ENCODE measurements around the gene MAEA.

Gene MAEA

DNA sequence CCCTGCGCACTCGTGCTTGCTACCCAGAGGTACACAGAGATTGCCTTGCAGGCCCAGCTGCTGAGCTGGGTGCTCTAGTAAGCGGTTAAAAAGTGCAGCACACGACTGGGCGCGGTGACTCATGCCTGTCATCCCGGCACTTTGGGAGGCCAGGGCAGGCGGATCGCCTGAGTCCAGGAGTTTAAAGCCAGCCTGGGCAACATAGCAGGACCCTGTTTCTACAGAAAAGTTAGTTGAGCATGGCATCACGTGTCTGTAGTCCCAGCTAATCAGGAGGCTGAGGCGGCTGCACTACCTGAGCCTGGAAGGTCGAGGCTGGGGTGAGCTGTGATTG is 62.8 kb downstream of the MAEA start:
- DNase-seq (ENCODE audit: low read depth in 2 of 2) = no peak

GRCh38 chr4:1353186-1354055 is 63.7 kb downstream of the MAEA start:
- no peak for DNase-seq (ENCODE audit: low read depth in 2 of 2)

GRCh38 chr4:1354136-1354982 is 64.7 kb downstream of the MAEA start:
- DNase-seq (ENCODE audit: low read depth in 2 of 2) = no peak

DNA sequence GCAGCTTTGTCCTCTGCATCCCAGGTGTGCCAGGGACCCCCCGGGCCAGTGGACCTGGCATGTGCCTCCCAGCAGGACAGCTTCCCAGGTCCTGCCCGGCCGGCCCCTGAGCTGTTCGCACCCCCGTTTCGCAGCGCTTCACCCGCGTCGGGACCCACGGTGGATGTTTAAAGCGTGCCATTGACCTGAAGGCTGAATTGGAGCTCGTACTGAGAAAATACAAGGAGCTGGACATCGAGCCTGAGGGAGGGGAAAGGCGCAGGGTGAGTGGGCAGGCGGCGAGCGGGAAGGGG is 65.2 kb downstream of the MAEA start:
- no peak for DNase-seq (ENCODE audit: low read depth in 2 of 2)

- no peak for DNase-seq (ENCODE audit: low read depth in 2 of 2)
Measured at GRCh38 chr4:1355378-1355777, 65.7 kb downstream of the MAEA start.

GRCh38 chr4:1356181-1356998 is 66.7 kb downstream of the MAEA start:
- peak in 1 of 2 donors; percentile 36 for DNase-seq (ENCODE audit: low read depth in 2 of 2)

- no peak for DNase-seq (ENCODE audit: low read depth in 2 of 2)
Measured at GRCh38 chr4:1357356-1358248, 67.9 kb downstream of the MAEA start.

DNA sequence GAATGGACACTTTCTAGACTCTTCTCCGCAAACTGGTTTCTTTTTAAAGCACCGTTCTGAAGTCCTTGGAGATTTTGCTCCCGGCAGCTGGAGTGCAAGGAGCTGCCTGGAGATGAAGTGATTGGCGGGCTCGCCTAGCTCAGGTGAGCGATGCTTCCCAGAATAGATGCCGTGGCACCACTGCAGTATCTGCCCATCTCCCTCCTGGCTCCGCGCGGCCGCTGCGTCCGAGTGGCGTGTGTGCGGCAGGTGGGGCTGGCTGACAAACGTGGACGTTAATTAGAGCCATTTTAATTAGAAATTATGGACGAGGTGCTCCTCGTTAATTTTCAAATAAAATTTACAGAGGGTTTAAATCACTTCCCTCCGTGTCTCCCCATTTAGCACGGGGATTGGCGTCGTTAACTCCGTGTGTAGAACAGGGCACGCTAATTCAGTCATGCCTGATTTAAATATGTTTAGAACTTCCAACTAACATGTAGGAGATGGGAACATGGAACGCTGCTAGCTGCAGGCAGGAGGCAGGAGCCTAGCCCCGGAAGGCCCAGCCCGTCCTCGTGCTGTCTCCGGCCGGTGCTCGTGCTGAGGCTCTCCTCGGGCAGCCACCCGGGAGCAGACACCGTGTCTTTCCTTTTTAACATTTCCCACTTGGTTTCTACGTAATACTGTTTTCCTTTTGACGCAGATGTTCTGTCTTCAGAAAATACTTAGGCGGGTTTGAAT is 68.9 kb downstream of the MAEA start:
- DNase-seq (ENCODE audit: low read depth in 2 of 2) = no peak

DNA sequence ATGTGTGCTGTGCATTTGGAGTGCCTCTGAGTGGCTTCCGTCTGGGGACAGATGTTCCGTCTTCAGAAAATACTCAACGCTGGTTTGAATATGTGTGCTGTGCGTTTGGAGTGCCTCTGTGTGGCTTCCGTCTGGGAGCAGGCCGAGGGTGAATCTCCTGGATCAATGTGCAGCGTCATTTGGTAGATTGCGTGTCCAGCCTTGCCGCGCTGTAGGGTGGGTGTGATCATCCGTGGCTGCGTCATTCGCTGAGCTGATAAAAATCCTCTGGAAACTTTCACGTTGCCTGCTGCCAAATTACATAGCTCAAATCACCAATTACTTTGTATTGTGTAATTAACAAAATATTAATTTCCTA is 69.4 kb downstream of the MAEA start:
- no peak for DNase-seq (ENCODE audit: low read depth in 2 of 2)

- DNase-seq (ENCODE audit: low read depth in 2 of 2) = no peak
Measured at GRCh38 chr4:1359976-1360375, 70.3 kb downstream of the MAEA start.

- DNase-seq (ENCODE audit: low read depth in 2 of 2) = no peak
Measured at GRCh38 chr4:1360423-1361283, 71.0 kb downstream of the MAEA start.

- DNase-seq (ENCODE audit: low read depth in 2 of 2) = no peak
Measured at GRCh38 chr4:1361431-1361830, 71.7 kb downstream of the MAEA start.

DNA sequence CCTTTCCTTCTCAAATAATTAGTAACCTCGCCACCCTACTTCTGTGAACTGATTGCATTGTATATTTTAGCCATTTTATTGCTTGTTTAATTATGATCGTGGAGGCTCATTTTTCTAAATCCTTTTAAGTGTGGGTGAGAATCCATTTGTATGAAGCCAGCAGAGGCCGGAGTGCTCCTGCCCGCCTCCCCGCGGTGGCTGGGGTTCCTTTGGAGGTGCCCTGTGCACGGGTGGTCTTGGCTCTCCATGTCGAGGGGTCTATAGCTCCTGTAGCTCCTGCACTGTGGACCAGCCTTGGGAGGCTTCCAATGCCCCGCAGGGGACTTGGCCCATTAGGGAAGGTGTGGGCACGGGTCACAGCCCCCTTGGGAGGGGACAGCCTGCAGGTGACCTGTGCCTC is 72.4 kb downstream of the MAEA start:
- no peak for DNase-seq (ENCODE audit: low read depth in 2 of 2)

- DNase-seq (ENCODE audit: low read depth in 2 of 2) = no peak
Measured at GRCh38 chr4:1362521-1362920, 72.8 kb downstream of the MAEA start.

DNA sequence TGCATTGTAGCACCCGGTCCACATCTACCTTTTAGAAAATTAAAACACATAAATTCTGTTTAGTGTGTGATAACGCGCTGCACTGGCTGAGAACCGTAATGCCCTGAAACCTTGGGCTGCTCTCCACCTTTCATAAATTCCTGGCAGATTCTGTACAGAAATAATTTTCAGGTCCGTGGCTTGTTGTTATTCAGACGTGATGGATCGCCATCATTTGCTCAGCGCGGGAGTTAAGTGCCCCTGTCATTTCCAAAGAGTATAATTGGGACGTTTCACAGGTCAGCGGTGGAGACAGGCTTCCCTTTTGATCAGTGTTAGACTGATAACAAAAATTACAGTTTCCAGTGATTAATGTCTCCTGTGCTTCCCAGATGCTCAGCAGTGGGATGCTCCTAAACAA is 73.8 kb downstream of the MAEA start:
- DNase-seq (ENCODE audit: low read depth in 2 of 2) = no peak

DNA sequence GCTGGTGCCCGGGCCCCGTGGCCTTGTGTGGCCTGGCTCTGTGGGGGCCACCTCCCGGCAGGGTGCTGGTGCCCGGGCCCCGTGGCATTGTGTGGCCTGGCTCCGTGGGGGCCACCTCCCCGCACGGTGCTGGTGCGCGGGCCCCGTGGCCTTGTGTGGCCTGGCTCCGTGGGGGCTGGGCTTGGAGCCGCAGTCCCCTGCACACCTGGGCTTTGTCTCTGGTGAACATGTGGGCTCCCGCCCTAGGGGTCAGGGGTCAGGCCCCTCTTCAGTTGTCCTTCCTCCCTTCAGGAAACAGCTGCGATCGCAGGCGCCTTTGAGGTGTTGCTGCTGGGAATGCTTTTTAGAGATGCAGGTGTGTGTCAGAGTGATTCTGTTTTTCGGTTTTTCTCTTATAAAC is 74.5 kb downstream of the MAEA start:
- no peak for DNase-seq (ENCODE audit: low read depth in 2 of 2)

DNA sequence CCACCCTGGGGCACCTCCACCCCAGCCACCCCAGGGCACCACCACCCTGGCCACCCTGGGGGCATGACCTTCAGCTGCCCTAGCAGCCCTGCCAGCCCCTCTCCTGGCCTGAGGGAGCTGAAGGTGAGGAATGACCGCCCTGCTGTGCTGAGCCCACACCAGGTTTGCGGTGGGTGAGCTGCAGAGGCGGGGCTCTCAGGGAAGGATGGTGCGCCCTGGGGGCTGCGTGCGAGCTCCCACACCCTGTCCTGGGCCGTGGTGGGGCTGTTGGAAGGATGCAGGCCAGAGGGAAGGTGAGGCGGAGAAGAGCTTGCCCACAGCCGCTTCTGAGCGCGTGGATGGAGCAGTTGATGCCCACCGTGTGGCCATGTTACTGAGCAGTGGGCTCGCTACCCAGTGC is 75.1 kb downstream of the MAEA start:
- no peak for DNase-seq (ENCODE audit: low read depth in 2 of 2)

- no peak for DNase-seq (ENCODE audit: low read depth in 2 of 2)
Measured at GRCh38 chr4:1365271-1366178, 75.8 kb downstream of the MAEA start.

Data from stimulated activated CD8-positive, alpha-beta memory T cell treated with anti-CD3 and anti-CD28 coated beads, Interleukin-7, amount 100 ng/mL, for 1 hour (primary cell).